ENCODE data around the gene SLC16A4.

- no peak for TF ChIP-seq CTCF (conservative IDR thresholded peaks at IDR 0.05; ENCODE audit: low read length)
- TF ChIP-seq EZH2phosphoT487 (IDR thresholded peaks at IDR 0.05; ENCODE audit: borderline replicate concordance, low read depth, low read length) = no peak
These were observed 40.5 kb downstream of the SLC16A4 start for GRCh38 chr1:110350360-110350759.

Measured in OCI-LY7 (cell line).